ENCODE results near the gene KCNA3.

Gene KCNA3

DNA sequence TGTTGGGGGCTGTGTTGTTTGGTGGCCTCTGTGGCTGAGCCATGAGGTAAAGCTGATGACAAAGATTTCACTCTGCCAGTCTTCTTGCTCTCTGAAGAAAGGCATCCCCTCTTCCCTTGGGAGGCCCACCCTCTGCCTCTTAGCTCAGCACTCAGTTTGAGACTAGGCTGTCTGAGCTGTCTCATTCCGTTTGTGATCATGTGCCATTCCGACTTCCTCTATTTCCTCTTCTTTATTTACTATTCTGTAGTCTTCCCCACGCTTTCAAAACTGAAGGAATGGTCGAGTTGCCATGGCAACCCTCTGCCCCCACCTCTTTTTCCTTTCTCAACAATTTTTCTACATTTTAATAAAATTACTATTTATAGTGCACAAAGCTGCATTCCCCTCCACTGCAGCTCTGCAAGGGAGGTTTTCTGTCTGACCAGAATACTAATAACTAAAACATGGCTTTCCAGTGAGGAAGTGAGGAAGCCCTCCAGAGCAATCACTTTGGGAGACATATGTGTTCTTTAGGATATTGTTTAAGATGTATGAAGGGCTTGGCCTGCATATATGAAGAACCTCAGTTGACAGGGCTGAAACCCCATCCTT, 30.8 kb downstream of the KCNA3 start:
- no peaks in the 10 kb centered on the region for H3K9me3 ChIP-seq
- H3K4me1 ChIP-seq, result no peaks in the 10 kb centered on the region
- no peaks in the 10 kb centered on the region for H3K36me3 ChIP-seq
- H3K27me3 ChIP-seq, result no peaks in the 10 kb centered on the region
- no peak for DNase-seq
- H3K4me3 ChIP-seq (ENCODE audit: low read depth, low read length), result no peak overlapping the region
- TF ChIP-seq, protein P1, sequence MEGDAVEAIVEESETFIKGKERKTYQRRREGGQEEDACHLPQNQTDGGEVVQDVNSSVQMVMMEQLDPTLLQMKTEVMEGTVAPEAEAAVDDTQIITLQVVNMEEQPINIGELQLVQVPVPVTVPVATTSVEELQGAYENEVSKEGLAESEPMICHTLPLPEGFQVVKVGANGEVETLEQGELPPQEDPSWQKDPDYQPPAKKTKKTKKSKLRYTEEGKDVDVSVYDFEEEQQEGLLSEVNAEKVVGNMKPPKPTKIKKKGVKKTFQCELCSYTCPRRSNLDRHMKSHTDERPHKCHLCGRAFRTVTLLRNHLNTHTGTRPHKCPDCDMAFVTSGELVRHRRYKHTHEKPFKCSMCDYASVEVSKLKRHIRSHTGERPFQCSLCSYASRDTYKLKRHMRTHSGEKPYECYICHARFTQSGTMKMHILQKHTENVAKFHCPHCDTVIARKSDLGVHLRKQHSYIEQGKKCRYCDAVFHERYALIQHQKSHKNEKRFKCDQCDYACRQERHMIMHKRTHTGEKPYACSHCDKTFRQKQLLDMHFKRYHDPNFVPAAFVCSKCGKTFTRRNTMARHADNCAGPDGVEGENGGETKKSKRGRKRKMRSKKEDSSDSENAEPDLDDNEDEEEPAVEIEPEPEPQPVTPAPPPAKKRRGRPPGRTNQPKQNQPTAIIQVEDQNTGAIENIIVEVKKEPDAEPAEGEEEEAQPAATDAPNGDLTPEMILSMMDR (IDR thresholded peaks at IDR 0.05; ENCODE audit: low read depth, low read length), result no peak

DNA sequence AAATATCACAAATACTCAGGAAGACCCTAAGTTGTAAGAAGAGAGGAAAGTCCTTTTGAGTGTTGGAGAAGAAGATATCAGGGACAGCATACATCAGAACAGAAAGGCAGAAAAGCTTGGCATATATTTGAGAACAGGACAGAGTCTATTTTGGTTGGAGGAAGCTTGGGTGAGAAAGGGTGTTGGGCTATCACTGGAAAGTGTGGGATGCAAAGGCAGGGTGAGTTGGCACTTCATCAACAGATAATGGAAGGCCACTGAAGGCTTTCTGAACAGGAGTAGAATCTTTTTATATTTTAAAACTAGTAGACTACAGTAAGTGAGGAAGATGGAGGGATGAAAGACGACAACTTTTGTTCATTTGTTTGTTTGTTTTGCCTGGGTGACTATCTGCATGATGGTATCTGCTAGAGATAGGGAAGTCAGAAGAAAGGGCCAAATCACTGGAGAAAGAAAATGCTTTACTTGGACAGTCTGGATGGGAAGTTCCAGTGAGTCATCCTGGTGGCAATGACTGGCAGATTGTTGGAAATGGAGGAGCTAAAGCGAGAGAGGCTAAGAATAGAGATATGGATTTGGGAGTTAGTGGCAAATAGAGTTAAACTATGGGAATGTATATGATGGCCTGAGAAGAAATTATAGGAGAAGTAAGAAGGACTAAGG, 34.9 kb downstream of the KCNA3 start:
- no peak for DNase-seq
- no peak overlapping the region for H3K4me3 ChIP-seq (ENCODE audit: low read depth, low read length)
- no peaks in the 10 kb centered on the region for H3K9me3 ChIP-seq
- TF ChIP-seq, protein P1 (IDR thresholded peaks at IDR 0.05; ENCODE audit: low read depth, low read length), result no peak
- H3K27me3 ChIP-seq, result no peaks in the 10 kb centered on the region
- no peaks in the 10 kb centered on the region for H3K36me3 ChIP-seq
- no peaks in the 10 kb centered on the region for H3K4me1 ChIP-seq

DNA sequence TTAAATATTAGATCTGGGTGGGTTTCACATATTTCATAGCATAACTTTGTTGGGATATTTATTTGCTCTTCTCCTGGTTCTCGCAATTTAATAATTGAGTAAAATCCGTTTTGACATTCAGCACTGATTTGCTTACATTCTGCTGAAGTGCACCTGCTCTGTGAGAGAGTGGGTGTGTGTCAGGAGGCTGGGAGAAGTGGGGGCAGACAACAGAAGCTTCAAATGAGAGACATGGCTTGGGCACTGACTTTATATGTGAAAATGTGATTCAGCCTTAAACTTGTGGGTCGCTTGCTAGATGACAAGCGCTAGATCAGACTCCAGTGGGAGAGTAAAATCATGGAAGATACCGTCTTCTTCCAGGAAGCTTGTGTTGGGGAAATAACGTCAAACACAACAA, 36.2 kb downstream of the KCNA3 start:
- TF ChIP-seq, protein P1 (IDR thresholded peaks at IDR 0.05; ENCODE audit: low read depth, low read length), result no peak
- H3K4me3 ChIP-seq (ENCODE audit: low read depth, low read length), result no peak overlapping the region
- H3K9me3 ChIP-seq, result no peaks in the 10 kb centered on the region
- no peak for DNase-seq
- H3K36me3 ChIP-seq, result no peaks in the 10 kb centered on the region
- H3K27me3 ChIP-seq, result no peaks in the 10 kb centered on the region
- no peaks in the 10 kb centered on the region for H3K4me1 ChIP-seq

- H3K9me3 ChIP-seq, result no peaks in the 10 kb centered on the region
- DNase-seq, result no peak
- no peak overlapping the region for H3K4me3 ChIP-seq (ENCODE audit: low read depth, low read length)
- TF ChIP-seq, protein P1 (IDR thresholded peaks at IDR 0.05; ENCODE audit: low read depth, low read length), result no peak
- H3K36me3 ChIP-seq, result no peaks in the 10 kb centered on the region
- no peaks in the 10 kb centered on the region for H3K4me1 ChIP-seq
- H3K27me3 ChIP-seq, result no peaks in the 10 kb centered on the region
Observed at GRCh38 chr1:110638058-110638457, 36.7 kb downstream of the KCNA3 start.

GRCh38 chr1:110637475-110637874, 37.3 kb downstream of the KCNA3 start:
- no peaks in the 10 kb centered on the region for H3K27me3 ChIP-seq
- H3K9me3 ChIP-seq, result no peaks in the 10 kb centered on the region
- no peaks in the 10 kb centered on the region for H3K4me1 ChIP-seq
- TF ChIP-seq, protein P1 (IDR thresholded peaks at IDR 0.05; ENCODE audit: low read depth, low read length), result no peak
- no peaks in the 10 kb centered on the region for H3K36me3 ChIP-seq
- no peak overlapping the region for H3K4me3 ChIP-seq (ENCODE audit: low read depth, low read length)
- DNase-seq, result no peak

DNA sequence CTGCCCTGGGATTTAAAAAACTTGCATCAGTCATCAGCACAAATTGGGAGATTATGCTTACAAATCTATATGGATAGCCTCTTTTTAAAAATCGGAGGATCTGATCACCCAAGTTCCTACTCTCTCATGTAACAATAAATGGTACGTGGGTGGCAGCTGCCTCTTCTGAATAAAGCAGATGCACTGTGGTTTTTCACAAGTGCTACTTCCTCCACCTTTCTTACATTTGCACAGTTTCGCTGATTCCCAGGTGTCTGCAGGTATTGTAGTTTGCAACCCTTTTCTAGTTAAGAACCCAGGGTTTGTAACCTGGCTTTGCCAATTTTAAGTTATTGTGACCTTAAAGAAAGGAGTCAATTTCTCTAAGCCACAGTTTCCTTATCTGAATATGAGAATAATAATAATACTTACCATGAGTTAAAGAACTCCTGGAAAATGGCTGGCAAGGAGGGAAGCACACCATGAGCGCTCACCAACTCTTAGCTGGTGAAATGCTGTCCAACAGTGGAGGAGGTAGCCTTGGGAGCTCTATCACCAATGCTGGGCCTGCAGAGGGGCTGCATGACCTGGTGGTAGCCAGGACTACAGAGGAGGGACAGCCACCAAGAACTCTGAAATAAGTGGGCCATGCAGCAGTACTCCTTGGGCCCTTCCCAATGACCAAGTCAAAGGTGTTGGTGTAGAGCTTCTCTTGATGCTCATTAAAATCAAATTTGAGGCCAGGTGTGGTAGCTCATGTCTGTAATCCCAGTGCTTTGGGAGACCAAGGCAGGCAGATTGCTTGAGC, 38.4 kb downstream of the KCNA3 start:
- Histone ChIP-seq H3K4me3 (ENCODE audit: low read depth, low read length) (no peak overlapping the region), H3K9me3 (no peaks in the 10 kb centered on the region), H3K27me3 (no peaks in the 10 kb centered on the region), H3K36me3 (no peaks in the 10 kb centered on the region), H3K4me1 (no peaks in the 10 kb centered on the region)
- no peak for DNase-seq
- TF ChIP-seq, protein P1 (IDR thresholded peaks at IDR 0.05; ENCODE audit: low read depth, low read length), result no peak

Measured in BE2C (cell line).